GM10266 (cell line): ENCODE data around the gene IMMT.

Source experiments
- DNase-seq: peaks from one replicate; pipeline ENCODE4 v3.0.0; 2012; ENCODE audit errors: extremely low spot score
- TF ChIP-seq, protein P1 (sequence below): IDR thresholded peaks from 2 replicates; pipeline ENCODE4 v1.5.1; 2012; ENCODE audit warnings: mild to moderate bottlenecking, low read depth; ENCODE audit not compliant: control insufficient read depth, insufficient read depth; ENCODE audit errors: missing control alignments

The IMMT gene

GRCh38 chr2:86195808-86196387 lies 636 bp upstream of the IMMT start:
- TF ChIP-seq, protein P1, sequence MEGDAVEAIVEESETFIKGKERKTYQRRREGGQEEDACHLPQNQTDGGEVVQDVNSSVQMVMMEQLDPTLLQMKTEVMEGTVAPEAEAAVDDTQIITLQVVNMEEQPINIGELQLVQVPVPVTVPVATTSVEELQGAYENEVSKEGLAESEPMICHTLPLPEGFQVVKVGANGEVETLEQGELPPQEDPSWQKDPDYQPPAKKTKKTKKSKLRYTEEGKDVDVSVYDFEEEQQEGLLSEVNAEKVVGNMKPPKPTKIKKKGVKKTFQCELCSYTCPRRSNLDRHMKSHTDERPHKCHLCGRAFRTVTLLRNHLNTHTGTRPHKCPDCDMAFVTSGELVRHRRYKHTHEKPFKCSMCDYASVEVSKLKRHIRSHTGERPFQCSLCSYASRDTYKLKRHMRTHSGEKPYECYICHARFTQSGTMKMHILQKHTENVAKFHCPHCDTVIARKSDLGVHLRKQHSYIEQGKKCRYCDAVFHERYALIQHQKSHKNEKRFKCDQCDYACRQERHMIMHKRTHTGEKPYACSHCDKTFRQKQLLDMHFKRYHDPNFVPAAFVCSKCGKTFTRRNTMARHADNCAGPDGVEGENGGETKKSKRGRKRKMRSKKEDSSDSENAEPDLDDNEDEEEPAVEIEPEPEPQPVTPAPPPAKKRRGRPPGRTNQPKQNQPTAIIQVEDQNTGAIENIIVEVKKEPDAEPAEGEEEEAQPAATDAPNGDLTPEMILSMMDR: no peak
- DNase-seq: no peak

DNA sequence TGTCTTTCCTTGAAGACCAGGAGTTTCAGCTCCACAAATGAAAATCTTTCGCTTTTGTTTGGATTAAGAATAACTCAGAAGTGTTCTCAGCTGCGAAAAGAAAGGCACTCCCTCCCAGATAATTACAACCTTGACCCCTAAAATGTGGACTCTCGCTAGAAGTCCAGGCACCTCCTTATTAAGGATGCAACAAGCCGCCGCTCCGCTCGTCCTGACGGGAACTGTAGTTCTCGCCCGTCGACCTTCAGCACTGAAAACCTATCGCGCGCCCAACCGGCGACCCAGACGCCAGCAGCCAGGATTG lies 559 bp downstream of the IMMT start:
- TF ChIP-seq, protein P1: no peak
- no peak for DNase-seq

DNA sequence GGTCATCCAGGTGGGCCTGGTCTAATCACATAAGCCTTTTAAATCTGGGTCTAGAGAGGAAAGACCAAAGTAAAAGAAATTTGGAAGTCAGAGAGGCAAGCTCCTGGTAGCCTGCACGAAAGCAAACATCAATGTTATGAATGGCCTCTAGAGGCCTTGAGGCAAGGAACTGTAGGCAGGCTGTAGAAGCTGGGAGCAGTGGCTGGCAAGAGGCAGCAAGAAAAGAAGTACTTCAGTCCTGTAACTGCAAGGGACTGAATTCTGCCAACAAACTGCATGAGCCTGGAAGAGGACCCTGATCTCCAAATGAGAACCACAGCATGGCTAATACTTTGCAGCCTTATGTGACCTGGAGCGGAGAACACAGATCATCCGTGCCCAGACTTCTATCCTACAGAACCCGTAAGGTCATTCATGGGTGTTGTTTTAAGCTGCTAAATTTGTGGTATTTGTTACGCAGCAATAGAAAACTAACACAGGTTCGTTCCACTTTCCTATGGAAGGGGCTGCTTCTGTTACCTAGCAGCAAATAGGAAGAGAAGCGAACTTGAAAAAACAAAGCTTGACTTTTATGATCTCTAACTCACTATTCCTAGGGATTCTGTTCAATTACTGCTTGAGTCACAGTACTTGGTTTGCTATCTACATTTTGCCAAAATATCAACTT lies 1.2 kb downstream of the IMMT start:
- TF ChIP-seq, protein P1: no peak
- DNase-seq: no peak

GRCh38 chr2:86189782-86190416 lies 5.4 kb downstream of the IMMT start:
- TF ChIP-seq, protein P1: no peak
- no peak for DNase-seq

DNA sequence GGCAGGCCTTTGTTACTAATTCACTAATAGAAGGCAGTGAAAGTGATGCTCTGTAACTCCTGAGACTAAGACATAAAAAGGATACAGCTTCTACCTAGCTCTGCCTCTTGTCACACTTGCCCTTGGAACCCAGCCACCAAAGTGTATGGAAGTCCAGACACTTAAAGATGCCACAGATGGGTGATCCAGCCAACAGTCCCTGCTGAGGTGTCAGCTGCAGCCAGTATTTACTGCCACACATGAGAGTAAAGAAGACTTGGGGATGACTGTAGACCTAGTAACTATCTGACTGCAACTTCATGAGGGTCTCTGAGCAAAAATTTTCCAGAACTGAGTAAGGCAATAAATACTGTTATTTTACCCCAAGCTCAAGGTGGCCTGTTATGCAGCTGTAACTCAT lies 8.8 kb downstream of the IMMT start:
- TF ChIP-seq, protein P1: no peak
- DNase-seq: no peak

- DNase-seq: no peak
- TF ChIP-seq, protein P1: no peak
Measured at GRCh38 chr2:86185517-86186212, 9.6 kb downstream of the IMMT start.

DNA sequence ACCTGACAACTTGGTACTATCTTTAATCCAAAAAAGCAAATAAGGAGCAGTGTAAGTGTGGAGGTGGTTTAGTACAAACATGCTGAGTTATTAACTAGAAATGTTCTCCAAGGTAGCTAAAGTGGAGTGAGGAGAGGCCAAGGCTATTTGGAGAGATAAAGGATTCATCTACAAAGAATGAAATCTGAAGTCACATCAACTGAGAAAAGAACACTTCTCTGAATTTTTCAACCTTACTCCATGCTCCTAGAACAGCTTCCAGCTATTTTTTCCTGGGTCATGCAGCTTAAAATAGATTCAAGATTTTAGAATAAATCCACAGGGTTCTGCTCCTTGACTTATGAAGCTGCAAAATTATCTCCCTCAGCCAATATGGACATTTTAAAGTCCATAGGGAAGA lies 18.7 kb downstream of the IMMT start:
- no peak for DNase-seq

More for the DNA sequence above, 18.7 kb downstream of the IMMT start:
- TF ChIP-seq, protein P1: no peak
